ENCODE data around the gene THRA.

Gene THRA

DNA sequence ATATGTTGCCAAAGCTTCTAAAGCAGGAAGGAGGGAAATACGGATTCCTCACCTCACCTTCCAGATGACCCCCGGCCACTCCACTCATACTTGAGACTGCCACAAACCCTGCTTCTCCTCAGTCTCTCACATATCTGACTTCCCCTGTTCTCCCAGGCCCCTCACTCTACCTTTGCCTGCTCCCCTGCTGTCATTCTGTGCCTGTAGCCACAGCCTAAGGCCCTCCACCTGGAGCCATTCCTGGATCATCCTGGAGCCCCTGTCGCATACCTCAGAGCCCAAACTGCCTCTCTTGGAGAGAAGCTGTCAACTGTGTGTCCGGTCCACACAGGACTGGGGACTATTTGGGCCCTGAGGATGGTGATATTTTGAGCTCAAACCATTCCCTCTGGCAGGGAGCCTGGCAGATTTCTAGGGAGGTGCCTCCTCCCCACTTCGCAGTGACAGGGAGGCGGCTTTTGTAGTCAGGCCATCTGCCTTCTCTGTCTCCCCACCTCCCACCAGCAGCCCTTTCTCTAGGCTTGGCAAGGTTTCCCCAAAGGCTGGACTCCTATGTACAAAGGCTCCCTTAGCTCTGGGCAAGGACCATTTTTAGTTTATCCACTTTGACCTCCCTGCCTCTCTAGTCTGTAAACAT lies 6.3 kb upstream of the THRA start:
- DNase-seq (ENCODE audit: extremely low spot score): no peak
- TF ChIP-seq LEF1 (IDR thresholded peaks at IDR 0.05; ENCODE audit: borderline replicate concordance) (no peak), SUZ12 (IDR thresholded peaks at IDR 0.05) (no peak), ELF4 (IDR thresholded peaks at IDR 0.05) (no peak), NFRKB (IDR thresholded peaks at IDR 0.05) (no peak), BHLHE40 (IDR thresholded peaks at IDR 0.05; ENCODE audit: borderline replicate concordance) (no peak), L3MBTL2 (conservative IDR thresholded peaks at IDR 0.05) (no peak), HDGF (IDR thresholded peaks at IDR 0.05; ENCODE audit: borderline replicate concordance) (no peak), FOXA1 (IDR thresholded peaks at IDR 0.05) (no peak), FOXK2 (IDR thresholded peaks at IDR 0.05) (no peak), ARNT (IDR thresholded peaks at IDR 0.05) (no peak), TARDBP (IDR thresholded peaks at IDR 0.05) (no peak), SP1 (IDR thresholded peaks at IDR 0.05) (no peak), CTBP1 (IDR thresholded peaks at IDR 0.05; ENCODE audit: borderline replicate concordance) (no peak), ZNF384 (IDR thresholded peaks at IDR 0.05) (no peak), FOXM1 (IDR thresholded peaks at IDR 0.05; ENCODE audit: borderline replicate concordance) (no peak)
- TF ChIP-seq, protein P1, sequence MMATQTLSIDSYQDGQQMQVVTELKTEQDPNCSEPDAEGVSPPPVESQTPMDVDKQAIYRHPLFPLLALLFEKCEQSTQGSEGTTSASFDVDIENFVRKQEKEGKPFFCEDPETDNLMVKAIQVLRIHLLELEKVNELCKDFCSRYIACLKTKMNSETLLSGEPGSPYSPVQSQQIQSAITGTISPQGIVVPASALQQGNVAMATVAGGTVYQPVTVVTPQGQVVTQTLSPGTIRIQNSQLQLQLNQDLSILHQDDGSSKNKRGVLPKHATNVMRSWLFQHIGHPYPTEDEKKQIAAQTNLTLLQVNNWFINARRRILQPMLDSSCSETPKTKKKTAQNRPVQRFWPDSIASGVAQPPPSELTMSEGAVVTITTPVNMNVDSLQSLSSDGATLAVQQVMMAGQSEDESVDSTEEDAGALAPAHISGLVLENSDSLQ (IDR thresholded peaks at IDR 0.05): no peak
- POLR2A ChIA-PET: interaction anchor here (3.3 kb wide), 1 partner anchor 57 kb away, joined by 21 read pairs; no protein-coding TSS in a partner anchor
- CTCF ChIA-PET: interaction anchor here (1.0 to 1.5 kb wide), 3 partner anchors 19 to 21 kb away, joined by 3 to 5 read pairs (median 3); no protein-coding TSS in a partner anchor

DNA sequence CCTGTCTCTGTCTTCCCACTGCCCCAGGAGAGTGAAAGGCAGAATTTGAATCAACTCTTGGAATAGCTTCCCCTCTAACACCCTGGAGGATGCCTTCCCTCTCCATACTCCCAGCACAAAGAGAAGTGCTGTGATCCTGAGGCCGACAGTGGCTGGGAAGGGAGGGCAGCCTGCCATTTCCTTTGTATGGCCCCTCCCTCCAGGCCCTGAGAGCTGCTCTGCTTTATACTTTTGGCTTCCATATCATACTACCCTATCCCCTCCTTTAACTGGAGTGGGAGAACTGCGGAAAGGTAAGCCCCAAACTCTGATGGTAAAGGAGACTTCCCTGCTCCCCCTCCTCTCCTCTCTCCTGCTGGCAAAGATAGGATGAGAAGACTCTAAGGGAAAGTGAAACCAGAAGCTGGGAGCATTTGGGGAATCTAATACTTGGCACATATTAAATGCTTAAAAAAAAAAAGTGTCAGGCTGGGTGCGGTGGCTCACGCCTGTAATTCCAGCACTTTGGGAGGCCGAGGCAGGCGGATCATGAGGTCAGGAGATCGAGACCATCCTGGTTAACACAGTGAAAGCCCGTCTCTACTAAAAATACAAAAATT lies 4.5 kb upstream of the THRA start:
- TF ChIP-seq SUZ12 (IDR thresholded peaks at IDR 0.05) (no peak), TARDBP (IDR thresholded peaks at IDR 0.05) (no peak), L3MBTL2 (conservative IDR thresholded peaks at IDR 0.05) (no peak), CTBP1 (IDR thresholded peaks at IDR 0.05; ENCODE audit: borderline replicate concordance) (no peak), HDGF (IDR thresholded peaks at IDR 0.05; ENCODE audit: borderline replicate concordance) (no peak), FOXA1 (IDR thresholded peaks at IDR 0.05) (no peak), FOXM1 (IDR thresholded peaks at IDR 0.05; ENCODE audit: borderline replicate concordance) (no peak), ARNT (IDR thresholded peaks at IDR 0.05) (no peak), NFRKB (IDR thresholded peaks at IDR 0.05) (no peak), ELF4 (IDR thresholded peaks at IDR 0.05) (no peak), LEF1 (IDR thresholded peaks at IDR 0.05; ENCODE audit: borderline replicate concordance) (no peak), SP1 (IDR thresholded peaks at IDR 0.05) (no peak), FOXK2 (IDR thresholded peaks at IDR 0.05) (no peak), ZNF384 (IDR thresholded peaks at IDR 0.05) (no peak), BHLHE40 (IDR thresholded peaks at IDR 0.05; ENCODE audit: borderline replicate concordance) (no peak)
- TF ChIP-seq, protein P1 (IDR thresholded peaks at IDR 0.05): no peak
- DNase-seq (ENCODE audit: extremely low spot score): no peak
- ChIA-PET POLR2A (no interaction called here), CTCF (no interaction called here)

DNA sequence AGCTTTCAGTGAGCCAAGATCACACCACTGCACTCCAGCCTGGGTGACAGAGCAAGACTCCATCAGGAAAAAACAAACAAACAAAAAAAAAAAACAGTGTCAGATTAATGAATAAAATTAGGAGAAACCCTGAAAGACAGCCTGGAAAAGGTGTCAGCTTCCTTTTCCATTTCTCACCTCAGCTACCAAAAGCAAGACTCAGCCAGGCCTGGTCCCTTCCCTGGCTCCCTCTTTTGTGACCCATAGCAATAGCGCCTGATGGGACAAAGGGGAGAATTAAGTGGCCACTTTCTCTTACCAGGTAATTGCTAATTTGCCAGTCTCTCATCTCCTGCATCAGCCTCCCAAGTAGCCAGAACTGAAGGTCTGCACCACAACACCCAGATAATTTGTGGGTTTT lies 3.9 kb upstream of the THRA start:
- TF ChIP-seq TARDBP (IDR thresholded peaks at IDR 0.05) (no peak), BHLHE40 (IDR thresholded peaks at IDR 0.05; ENCODE audit: borderline replicate concordance) (no peak), LEF1 (IDR thresholded peaks at IDR 0.05; ENCODE audit: borderline replicate concordance) (no peak), ZNF384 (IDR thresholded peaks at IDR 0.05) (no peak), ARNT (IDR thresholded peaks at IDR 0.05) (no peak), CTBP1 (IDR thresholded peaks at IDR 0.05; ENCODE audit: borderline replicate concordance) (no peak), FOXM1 (IDR thresholded peaks at IDR 0.05; ENCODE audit: borderline replicate concordance) (no peak), ELF4 (IDR thresholded peaks at IDR 0.05) (no peak), SP1 (IDR thresholded peaks at IDR 0.05) (no peak), NFRKB (IDR thresholded peaks at IDR 0.05) (no peak), FOXA1 (IDR thresholded peaks at IDR 0.05) (no peak), SUZ12 (IDR thresholded peaks at IDR 0.05) (no peak), HDGF (IDR thresholded peaks at IDR 0.05; ENCODE audit: borderline replicate concordance) (no peak), L3MBTL2 (conservative IDR thresholded peaks at IDR 0.05) (no peak)
- TF ChIP-seq, protein P1 (IDR thresholded peaks at IDR 0.05): no peak
- POLR2A ChIA-PET: no interaction called here
- CTCF ChIA-PET: interaction anchor here (0.6 to 2.3 kb wide), 2 partner anchors 23 to 32 kb away, joined by 5 read pairs; no protein-coding TSS in a partner anchor
- no peak for DNase-seq (ENCODE audit: extremely low spot score)

DNA sequence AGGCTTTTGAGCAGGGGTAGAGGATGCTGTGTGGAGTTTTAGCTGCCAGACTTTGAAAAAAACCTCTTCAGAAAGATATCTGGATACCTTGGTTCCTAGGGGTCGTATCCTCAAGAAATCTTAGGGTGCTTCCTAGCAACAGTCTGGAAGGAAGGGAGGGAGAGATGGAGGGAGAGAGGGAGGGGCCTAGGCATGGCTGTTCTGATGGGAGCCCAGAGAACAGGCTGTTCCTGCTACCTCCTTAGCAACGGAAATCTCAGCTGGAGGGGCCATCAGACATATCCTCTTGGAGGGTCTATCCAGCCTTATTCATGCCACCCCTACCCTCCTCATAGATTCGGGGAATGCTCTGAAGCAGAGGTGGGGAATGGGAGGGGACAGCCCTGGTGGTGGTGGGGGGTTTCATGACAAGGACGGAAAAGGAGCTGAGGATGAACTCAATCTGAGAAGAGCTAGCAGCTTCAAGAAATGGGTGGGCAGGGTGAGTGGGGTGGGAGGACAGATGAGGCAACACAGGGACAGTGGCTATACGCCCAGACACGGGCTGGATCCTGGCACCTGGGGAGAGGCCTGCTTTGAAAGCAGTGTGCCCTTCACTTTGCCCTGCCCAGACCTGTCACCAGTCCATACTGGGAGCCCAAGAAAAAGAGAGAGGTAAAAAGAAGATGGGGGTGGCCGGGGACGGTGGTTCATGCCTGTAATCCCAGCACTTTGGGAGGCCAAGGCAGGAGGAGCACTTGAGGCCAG lies 2.9 kb upstream of the THRA start:
- POLR2A ChIA-PET: no interaction called here
- no peak for DNase-seq (ENCODE audit: extremely low spot score)
- CTCF ChIA-PET: interaction anchor here (2.3 kb wide), 1 partner anchor 25 kb away, joined by 5 read pairs; no protein-coding TSS in a partner anchor
- no peak for TF ChIP-seq BHLHE40 (IDR thresholded peaks at IDR 0.05; ENCODE audit: borderline replicate concordance)
- TF ChIP-seq FOXA1 (IDR thresholded peaks at IDR 0.05): no peak
- no peak for TF ChIP-seq NFRKB (IDR thresholded peaks at IDR 0.05)
- no peak for TF ChIP-seq SP1 (IDR thresholded peaks at IDR 0.05)
- TF ChIP-seq, protein P1 (IDR thresholded peaks at IDR 0.05): no peak
- TF ChIP-seq FOXM1 (IDR thresholded peaks at IDR 0.05; ENCODE audit: borderline replicate concordance): no peak
- no peak for TF ChIP-seq FOXK2 (IDR thresholded peaks at IDR 0.05)
- no peak for TF ChIP-seq ARNT (IDR thresholded peaks at IDR 0.05)
- TF ChIP-seq TARDBP (IDR thresholded peaks at IDR 0.05): no peak
- TF ChIP-seq SUZ12 (IDR thresholded peaks at IDR 0.05): no peak
- no peak for TF ChIP-seq LEF1 (IDR thresholded peaks at IDR 0.05; ENCODE audit: borderline replicate concordance)
- TF ChIP-seq ELF4 (IDR thresholded peaks at IDR 0.05): no peak
- TF ChIP-seq CTBP1 (IDR thresholded peaks at IDR 0.05; ENCODE audit: borderline replicate concordance): no peak
- no peak for TF ChIP-seq HDGF (IDR thresholded peaks at IDR 0.05; ENCODE audit: borderline replicate concordance)
- TF ChIP-seq ZNF384 (IDR thresholded peaks at IDR 0.05): no peak
- TF ChIP-seq L3MBTL2 (conservative IDR thresholded peaks at IDR 0.05): no peak
